ENCODE data around the gene PLEKHA1. TPM values are rescaled to one million over a fixed set of nuclear protein-coding genes. Genes with fewer than 3 reads are reported as not detected.

PLEKHA1 gene
- total and polyA plus RNA-seq, 2 experiments from 2014 or later, result 25.8 to 36.6 TPM

DNA sequence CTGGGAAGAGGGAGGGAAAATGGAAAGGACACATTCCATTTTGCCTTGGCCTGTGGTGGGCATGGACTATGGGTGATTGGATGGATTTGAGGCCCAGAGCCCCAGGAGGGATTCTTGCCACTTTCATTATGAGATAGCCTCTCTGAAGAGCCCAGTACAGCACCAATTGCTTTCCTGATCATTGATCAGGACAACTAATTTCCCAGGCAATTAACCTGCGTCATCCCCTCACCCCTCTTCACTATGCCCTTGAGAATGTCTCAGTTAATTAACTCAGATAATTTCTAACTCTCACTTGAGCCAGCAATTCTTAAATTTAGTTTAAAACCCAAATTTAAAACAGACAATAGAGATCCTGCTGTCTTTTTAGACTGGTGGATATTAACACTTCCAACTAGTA is 13.5 kb upstream of the PLEKHA1 start (continued):
- TF ChIP-seq, protein P1, sequence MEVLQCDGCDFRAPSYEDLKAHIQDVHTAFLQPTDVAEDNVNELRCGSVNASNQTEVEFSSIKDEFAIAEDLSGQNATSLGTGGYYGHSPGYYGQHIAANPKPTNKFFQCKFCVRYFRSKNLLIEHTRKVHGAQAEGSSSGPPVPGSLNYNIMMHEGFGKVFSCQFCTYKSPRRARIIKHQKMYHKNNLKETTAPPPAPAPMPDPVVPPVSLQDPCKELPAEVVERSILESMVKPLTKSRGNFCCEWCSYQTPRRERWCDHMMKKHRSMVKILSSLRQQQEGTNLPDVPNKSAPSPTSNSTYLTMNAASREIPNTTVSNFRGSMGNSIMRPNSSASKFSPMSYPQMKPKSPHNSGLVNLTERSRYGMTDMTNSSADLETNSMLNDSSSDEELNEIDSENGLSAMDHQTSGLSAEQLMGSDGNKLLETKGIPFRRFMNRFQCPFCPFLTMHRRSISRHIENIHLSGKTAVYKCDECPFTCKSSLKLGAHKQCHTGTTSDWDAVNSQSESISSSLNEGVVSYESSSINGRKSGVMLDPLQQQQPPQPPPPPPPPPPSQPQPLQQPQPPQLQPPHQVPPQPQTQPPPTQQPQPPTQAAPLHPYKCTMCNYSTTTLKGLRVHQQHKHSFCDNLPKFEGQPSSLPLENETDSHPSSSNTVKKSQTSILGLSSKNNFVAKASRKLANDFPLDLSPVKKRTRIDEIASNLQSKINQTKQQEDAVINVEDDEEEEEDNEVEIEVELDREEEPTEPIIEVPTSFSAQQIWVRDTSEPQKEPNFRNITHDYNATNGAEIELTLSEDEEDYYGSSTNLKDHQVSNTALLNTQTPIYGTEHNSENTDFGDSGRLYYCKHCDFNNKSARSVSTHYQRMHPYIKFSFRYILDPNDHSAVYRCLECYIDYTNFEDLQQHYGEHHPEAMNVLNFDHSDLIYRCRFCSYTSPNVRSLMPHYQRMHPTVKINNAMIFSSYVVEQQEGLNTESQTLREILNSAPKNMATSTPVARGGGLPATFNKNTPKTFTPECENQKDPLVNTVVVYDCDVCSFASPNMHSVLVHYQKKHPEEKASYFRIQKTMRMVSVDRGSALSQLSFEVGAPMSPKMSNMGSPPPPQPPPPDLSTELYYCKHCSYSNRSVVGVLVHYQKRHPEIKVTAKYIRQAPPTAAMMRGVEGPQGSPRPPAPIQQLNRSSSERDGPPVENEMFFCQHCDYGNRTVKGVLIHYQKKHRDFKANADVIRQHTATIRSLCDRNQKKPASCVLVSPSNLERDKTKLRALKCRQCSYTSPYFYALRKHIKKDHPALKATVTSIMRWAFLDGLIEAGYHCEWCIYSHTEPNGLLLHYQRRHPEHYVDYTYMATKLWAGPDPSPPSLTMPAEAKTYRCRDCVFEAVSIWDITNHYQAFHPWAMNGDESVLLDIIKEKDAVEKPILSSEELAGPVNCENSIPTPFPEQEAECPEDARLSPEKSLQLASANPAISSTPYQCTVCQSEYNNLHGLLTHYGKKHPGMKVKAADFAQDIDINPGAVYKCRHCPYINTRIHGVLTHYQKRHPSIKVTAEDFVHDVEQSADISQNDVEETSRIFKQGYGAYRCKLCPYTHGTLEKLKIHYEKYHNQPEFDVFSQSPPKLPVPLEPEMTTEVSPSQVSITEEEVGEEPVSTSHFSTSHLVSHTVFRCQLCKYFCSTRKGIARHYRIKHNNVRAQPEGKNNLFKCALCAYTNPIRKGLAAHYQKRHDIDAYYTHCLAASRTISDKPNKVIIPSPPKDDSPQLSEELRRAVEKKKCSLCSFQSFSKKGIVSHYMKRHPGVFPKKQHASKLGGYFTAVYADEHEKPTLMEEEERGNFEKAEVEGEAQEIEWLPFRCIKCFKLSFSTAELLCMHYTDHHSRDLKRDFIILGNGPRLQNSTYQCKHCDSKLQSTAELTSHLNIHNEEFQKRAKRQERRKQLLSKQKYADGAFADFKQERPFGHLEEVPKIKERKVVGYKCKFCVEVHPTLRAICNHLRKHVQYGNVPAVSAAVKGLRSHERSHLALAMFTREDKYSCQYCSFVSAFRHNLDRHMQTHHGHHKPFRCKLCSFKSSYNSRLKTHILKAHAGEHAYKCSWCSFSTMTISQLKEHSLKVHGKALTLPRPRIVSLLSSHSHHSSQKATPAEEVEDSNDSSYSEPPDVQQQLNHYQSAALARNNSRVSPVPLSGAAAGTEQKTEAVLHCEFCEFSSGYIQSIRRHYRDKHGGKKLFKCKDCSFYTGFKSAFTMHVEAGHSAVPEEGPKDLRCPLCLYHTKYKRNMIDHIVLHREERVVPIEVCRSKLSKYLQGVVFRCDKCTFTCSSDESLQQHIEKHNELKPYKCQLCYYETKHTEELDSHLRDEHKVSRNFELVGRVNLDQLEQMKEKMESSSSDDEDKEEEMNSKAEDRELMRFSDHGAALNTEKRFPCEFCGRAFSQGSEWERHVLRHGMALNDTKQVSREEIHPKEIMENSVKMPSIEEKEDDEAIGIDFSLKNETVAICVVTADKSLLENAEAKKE (CRISPR knock-in tag; IDR thresholded peaks at IDR 0.05), result no peak
- TF ChIP-seq, protein P2, sequence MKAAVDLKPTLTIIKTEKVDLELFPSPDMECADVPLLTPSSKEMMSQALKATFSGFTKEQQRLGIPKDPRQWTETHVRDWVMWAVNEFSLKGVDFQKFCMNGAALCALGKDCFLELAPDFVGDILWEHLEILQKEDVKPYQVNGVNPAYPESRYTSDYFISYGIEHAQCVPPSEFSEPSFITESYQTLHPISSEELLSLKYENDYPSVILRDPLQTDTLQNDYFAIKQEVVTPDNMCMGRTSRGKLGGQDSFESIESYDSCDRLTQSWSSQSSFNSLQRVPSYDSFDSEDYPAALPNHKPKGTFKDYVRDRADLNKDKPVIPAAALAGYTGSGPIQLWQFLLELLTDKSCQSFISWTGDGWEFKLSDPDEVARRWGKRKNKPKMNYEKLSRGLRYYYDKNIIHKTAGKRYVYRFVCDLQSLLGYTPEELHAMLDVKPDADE (IDR thresholded peaks at IDR 0.05), result no peak
- TF ChIP-seq EZH2phosphoT487 (IDR thresholded peaks at IDR 0.05; ENCODE audit: unreplicated experiment), result no peak

DNA sequence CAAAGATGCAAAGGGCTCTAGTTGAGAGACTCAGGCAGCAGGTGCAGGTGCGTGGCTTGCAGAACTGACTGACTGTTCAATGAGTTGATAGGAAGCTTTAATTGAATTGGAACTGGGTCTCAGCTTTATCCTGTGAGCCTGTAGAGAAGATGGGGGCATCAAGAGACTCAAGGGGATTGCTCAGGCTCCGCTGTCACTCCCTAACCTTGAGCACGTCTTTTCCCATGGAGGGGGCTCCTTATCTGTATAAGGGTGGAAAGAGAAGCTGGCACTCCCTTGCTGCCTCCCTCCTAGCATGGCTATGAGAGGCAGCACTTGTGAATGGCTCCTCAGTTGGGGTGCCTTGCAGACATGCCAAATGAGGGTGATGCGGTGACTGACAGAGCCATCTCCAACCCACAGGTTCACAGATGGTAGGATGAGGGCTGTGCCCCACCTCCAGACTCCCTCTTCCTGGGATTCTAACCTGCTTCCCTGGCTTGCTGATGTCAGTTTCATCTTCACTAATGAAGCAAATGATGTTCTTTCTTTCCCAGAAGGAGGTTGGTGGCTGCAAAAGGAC is 12.4 kb upstream of the PLEKHA1 start:
- H3K36me3 Mint-ChIP-seq (ENCODE audit: low read depth), result peaks cover 6% of the 10 kb centered on the region; the same call in 2 of the 3 replicates
- no peaks in the 10 kb centered on the region for H3F3A ChIP-seq (replicated peaks; ENCODE audit: low read depth)
- H3K4me3 Mint-ChIP-seq, result no peak overlapping the region
- no peaks in the 10 kb centered on the region for H3K79me2 ChIP-seq (replicated peaks; ENCODE audit: insufficient read depth)
- peaks cover 10% of the 10 kb centered on the region for H3K9me3 Mint-ChIP-seq
- DNase-seq (ENCODE audit: low spot score) (no peak), ATAC-seq (no peak)
- no peak overlapping the region for H3K4me3 ChIP-seq
- H3K4me2 ChIP-seq, result no peak overlapping the region
- no peaks in the 10 kb centered on the region for H4K20me1 ChIP-seq (replicated peaks; ENCODE audit: insufficient read depth)
- 0 out of 3 replicates have a peak, but pooled peaks cover 4% of the 10 kb centered on the region for H3K4me1 Mint-ChIP-seq
- 0 out of 2 replicates have a peak, but pooled peaks cover 2% of the 10 kb centered on the region for H3K9me2 ChIP-seq (ENCODE audit: insufficient read depth)
- no peak overlapping the region for H3K27ac ChIP-seq (ENCODE audit: low read depth)
- H2AFZ ChIP-seq, result no peak overlapping the region
- H3K27me3 Mint-ChIP-seq (ENCODE audit: insufficient read depth, low read depth, poor library complexity), result peaks cover 2% of the 10 kb centered on the region
- H3K36me3 ChIP-seq (ENCODE audit: insufficient read depth), result no peaks in the 10 kb centered on the region
- no peaks in the 10 kb centered on the region for H3K4me1 ChIP-seq (ENCODE audit: insufficient read depth)
- no peak overlapping the region for H3K27ac Mint-ChIP-seq
- H3K27me3 ChIP-seq (ENCODE audit: insufficient read depth), result no peaks in the 10 kb centered on the region
- TF ChIP-seq ZNF331 (CRISPR knock-in tag; IDR thresholded peaks at IDR 0.05; ENCODE audit: low read depth), result no peak
- TF ChIP-seq NANOG (IDR thresholded peaks at IDR 0.05; ENCODE audit: borderline replicate concordance), result no peak
- TF ChIP-seq, protein P3, sequence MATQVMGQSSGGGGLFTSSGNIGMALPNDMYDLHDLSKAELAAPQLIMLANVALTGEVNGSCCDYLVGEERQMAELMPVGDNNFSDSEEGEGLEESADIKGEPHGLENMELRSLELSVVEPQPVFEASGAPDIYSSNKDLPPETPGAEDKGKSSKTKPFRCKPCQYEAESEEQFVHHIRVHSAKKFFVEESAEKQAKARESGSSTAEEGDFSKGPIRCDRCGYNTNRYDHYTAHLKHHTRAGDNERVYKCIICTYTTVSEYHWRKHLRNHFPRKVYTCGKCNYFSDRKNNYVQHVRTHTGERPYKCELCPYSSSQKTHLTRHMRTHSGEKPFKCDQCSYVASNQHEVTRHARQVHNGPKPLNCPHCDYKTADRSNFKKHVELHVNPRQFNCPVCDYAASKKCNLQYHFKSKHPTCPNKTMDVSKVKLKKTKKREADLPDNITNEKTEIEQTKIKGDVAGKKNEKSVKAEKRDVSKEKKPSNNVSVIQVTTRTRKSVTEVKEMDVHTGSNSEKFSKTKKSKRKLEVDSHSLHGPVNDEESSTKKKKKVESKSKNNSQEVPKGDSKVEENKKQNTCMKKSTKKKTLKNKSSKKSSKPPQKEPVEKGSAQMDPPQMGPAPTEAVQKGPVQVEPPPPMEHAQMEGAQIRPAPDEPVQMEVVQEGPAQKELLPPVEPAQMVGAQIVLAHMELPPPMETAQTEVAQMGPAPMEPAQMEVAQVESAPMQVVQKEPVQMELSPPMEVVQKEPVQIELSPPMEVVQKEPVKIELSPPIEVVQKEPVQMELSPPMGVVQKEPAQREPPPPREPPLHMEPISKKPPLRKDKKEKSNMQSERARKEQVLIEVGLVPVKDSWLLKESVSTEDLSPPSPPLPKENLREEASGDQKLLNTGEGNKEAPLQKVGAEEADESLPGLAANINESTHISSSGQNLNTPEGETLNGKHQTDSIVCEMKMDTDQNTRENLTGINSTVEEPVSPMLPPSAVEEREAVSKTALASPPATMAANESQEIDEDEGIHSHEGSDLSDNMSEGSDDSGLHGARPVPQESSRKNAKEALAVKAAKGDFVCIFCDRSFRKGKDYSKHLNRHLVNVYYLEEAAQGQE (IDR thresholded peaks at IDR 0.05; ENCODE audit: unreplicated experiment), result no peak
- TF ChIP-seq STAT1 (IDR thresholded peaks at IDR 0.05; ENCODE audit: unreplicated experiment), result no peak
- no peak for TF ChIP-seq ZNF114 (CRISPR knock-in tag; IDR thresholded peaks at IDR 0.05)
- no peak for TF ChIP-seq POLR2AphosphoS5 (IDR thresholded peaks at IDR 0.05; ENCODE audit: low read depth)
- TF ChIP-seq JUNB (IDR thresholded peaks at IDR 0.05; ENCODE audit: unreplicated experiment), result no peak
- TF ChIP-seq CREB1 (CRISPR knock-in tag; IDR thresholded peaks at IDR 0.05; ENCODE audit: low read depth), result no peak
- TF ChIP-seq, protein P4, sequence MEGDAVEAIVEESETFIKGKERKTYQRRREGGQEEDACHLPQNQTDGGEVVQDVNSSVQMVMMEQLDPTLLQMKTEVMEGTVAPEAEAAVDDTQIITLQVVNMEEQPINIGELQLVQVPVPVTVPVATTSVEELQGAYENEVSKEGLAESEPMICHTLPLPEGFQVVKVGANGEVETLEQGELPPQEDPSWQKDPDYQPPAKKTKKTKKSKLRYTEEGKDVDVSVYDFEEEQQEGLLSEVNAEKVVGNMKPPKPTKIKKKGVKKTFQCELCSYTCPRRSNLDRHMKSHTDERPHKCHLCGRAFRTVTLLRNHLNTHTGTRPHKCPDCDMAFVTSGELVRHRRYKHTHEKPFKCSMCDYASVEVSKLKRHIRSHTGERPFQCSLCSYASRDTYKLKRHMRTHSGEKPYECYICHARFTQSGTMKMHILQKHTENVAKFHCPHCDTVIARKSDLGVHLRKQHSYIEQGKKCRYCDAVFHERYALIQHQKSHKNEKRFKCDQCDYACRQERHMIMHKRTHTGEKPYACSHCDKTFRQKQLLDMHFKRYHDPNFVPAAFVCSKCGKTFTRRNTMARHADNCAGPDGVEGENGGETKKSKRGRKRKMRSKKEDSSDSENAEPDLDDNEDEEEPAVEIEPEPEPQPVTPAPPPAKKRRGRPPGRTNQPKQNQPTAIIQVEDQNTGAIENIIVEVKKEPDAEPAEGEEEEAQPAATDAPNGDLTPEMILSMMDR (conservative IDR thresholded peaks at IDR 0.05; ENCODE audit: low read depth in 2 of 2), result no peak
